Endodermal cell (in vitro differentiated cells): ENCODE results near the gene TTC23L. TPM values are rescaled to one million over a fixed set of nuclear protein-coding genes. Genes with fewer than 3 reads are reported as not detected.

Experiments
- DNase-seq: peaks from one replicate; pipeline ENCODE4 v3.0.0-alpha.2; 2017
- H3K27ac ChIP-seq: 2 replicates; pipeline ENCODE4 v1.5.1; 2013; ENCODE audit warnings: mild to moderate bottlenecking, low read depth, low read length, moderate library complexity
- H3K27me3 ChIP-seq: 2 replicates; pipeline ENCODE4 v1.6.1; 2013; ENCODE audit warnings: mild to moderate bottlenecking, low read length, moderate library complexity; ENCODE audit not compliant: insufficient read depth, control insufficient read depth, poor library complexity, severe bottlenecking
- H3K36me3 ChIP-seq: 2 replicates; pipeline ENCODE4 v1.7.0; 2013; ENCODE audit warnings: mild to moderate bottlenecking, low read length, moderate library complexity; ENCODE audit not compliant: control insufficient read depth, insufficient read depth
- H3K4me1 ChIP-seq: one replicate; pipeline ENCODE4 v1.7.0; 2013; ENCODE audit warnings: low read length; ENCODE audit not compliant: control insufficient read depth, insufficient read depth
- H3K4me3 ChIP-seq: 2 replicates; pipeline ENCODE4 v1.5.1; 2013; ENCODE audit warnings: mild to moderate bottlenecking, low read length, moderate library complexity
- H3K9ac ChIP-seq: 2 replicates; pipeline ENCODE4 v1.6.1; 2013; ENCODE audit warnings: mild to moderate bottlenecking, low read length, moderate library complexity; ENCODE audit not compliant: poor library complexity, severe bottlenecking; ENCODE audit errors: extremely low read depth
- H3K9me3 ChIP-seq: 2 replicates; pipeline ENCODE4 v1.6.1; 2013; ENCODE audit warnings: mild to moderate bottlenecking, low read length, moderate library complexity; ENCODE audit not compliant: control insufficient read depth
- H3K27ac Mint-ChIP-seq: 2 replicates; pipeline ENCODE4 v1.8.0; 2020; ENCODE audit warnings: mixed read lengths
- H3K27me3 Mint-ChIP-seq: 2 replicates; pipeline ENCODE4 v1.8.0; 2021; ENCODE audit warnings: mild to moderate bottlenecking, mixed read lengths; ENCODE audit not compliant: insufficient read depth
- H3K36me3 Mint-ChIP-seq: 2 replicates; pipeline ENCODE4 v1.8.0; 2020; ENCODE audit warnings: low read depth, mixed read lengths
- H3K4me1 Mint-ChIP-seq: 2 replicates; pipeline ENCODE4 v1.8.0; 2020; ENCODE audit warnings: mixed read lengths
- H3K4me3 Mint-ChIP-seq: 2 replicates; pipeline ENCODE4 v1.8.0; 2020; ENCODE audit warnings: mild to moderate bottlenecking, moderate library complexity, mixed read lengths
- H3K9me3 Mint-ChIP-seq: 2 replicates; pipeline ENCODE4 v1.8.0; 2020; ENCODE audit warnings: mild to moderate bottlenecking, mixed read lengths
- WGBS, 2 experiments: methylation state at CpG; one replicate each; pipeline versions ENCODE4 v1.1.5 to v1.1.7; 2013; ENCODE audit warnings: missing lambda C conversion rate in 2 of 2, mixed read lengths in 1 of 2; ENCODE audit not compliant: insufficient coverage in 1 of 2, insufficient read length in 1 of 2; 5-methylcytosine and 5-hydroxymethylcytosine counted together
- total RNA-seq, 2 donors: library from RNA; stranded (reverse); fragmentation: NEBNext Ultra II Directional in 1 of 2; extraction: Animal tissue kit (Norgen Biotek cat#: 25700) in 1 of 2; gene quantifications; 2 replicates in 1 of 2; 3 replicates in 1 of 2; pipeline ENCODE4 v1.2.1, GENCODE V29; 2021
- TF ChIP-seq, protein P1 (sequence below): fragments of 200-600 bp; sonication (generic); conservative IDR thresholded peaks from 2 replicates; pipeline ENCODE4 v1.5.0; 2021; ENCODE audit warnings: antibody characterized with exemption, mild to moderate bottlenecking

The TTC23L gene
- total RNA-seq, 2 donors from 2014 or later: 0.95 to 3.0 TPM

DNA sequence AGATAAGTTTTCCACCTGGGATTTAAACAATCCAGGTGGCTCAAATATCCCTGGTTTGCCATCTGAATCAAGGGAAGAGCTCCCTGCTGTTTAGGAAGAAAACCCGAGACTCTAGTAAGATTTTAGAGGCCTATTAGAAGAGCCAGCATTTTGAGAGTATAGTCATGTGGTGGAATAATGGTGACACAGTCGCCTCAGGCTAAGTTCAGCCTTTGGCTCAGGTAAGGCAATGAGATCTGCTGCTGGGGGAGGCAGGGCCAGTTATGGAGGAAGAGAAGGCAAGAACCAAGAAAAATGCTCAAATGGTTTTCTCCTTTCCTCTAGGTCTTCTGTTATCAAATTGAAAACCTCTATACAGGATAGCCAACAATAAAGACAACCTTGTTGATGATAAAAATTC is 60.1 kb downstream of the TTC23L start:
- TF ChIP-seq, protein P1, sequence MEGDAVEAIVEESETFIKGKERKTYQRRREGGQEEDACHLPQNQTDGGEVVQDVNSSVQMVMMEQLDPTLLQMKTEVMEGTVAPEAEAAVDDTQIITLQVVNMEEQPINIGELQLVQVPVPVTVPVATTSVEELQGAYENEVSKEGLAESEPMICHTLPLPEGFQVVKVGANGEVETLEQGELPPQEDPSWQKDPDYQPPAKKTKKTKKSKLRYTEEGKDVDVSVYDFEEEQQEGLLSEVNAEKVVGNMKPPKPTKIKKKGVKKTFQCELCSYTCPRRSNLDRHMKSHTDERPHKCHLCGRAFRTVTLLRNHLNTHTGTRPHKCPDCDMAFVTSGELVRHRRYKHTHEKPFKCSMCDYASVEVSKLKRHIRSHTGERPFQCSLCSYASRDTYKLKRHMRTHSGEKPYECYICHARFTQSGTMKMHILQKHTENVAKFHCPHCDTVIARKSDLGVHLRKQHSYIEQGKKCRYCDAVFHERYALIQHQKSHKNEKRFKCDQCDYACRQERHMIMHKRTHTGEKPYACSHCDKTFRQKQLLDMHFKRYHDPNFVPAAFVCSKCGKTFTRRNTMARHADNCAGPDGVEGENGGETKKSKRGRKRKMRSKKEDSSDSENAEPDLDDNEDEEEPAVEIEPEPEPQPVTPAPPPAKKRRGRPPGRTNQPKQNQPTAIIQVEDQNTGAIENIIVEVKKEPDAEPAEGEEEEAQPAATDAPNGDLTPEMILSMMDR: no peak
- Histone ChIP-seq H3K27ac (no peak overlapping the region), H3K4me1 (peaks cover 7% of the 10 kb centered on the region), H3K4me3 (no peak overlapping the region), H3K36me3 (peaks cover 3% of the 10 kb centered on the region), H3K9ac (no peak overlapping the region), H3K27me3 (no peaks in the 10 kb centered on the region), H3K9me3 (no peaks in the 10 kb centered on the region)
- peaks cover 7% of the 10 kb centered on the region for H3K36me3 Mint-ChIP-seq
- DNase-seq: no peak
- 78 to 100% methylated on average over 2 of the region's 2 CpGs for WGBS, 2 experiments
- H3K27ac Mint-ChIP-seq: no peak overlapping the region
- H3K4me1 Mint-ChIP-seq: peaks cover 15% of the 10 kb centered on the region
- no peak overlapping the region for H3K4me3 Mint-ChIP-seq
- H3K27me3 Mint-ChIP-seq: no peaks in the 10 kb centered on the region
- no peaks in the 10 kb centered on the region for H3K9me3 Mint-ChIP-seq

DNA sequence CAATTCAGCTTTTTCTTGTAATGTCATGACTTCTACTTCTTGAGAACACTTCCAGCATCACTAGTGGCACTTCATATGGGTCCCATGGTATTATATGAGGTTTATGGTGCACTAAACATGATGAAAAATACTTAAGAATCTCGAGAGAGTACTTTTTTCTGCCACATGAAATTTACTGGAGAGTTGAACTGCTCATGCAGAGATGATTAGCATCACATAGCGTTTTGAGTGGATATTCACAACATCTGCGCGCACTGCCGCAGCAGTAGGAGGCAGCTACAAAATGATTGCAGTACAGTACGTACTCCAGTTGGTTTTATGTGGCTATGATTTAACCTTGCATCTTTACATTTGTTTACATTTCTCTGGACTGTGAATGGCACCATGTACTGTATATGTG is 61.7 kb downstream of the TTC23L start:
- Histone ChIP-seq H3K9me3 (no peaks in the 10 kb centered on the region), H3K27me3 (no peaks in the 10 kb centered on the region), H3K36me3 (peaks cover 13% of the 10 kb centered on the region), H3K27ac (no peak overlapping the region), H3K4me1 (peaks cover 4% of the 10 kb centered on the region), H3K4me3 (no peak overlapping the region), H3K9ac (no peak overlapping the region)
- Mint-ChIP-seq H3K9me3 (no peaks in the 10 kb centered on the region), H3K4me1 (peaks cover 11% of the 10 kb centered on the region), H3K27me3 (no peaks in the 10 kb centered on the region), H3K4me3 (no peak overlapping the region), H3K36me3 (peaks cover 14% of the 10 kb centered on the region), H3K27ac (no peak overlapping the region)
- TF ChIP-seq, protein P1: no peak
- no peak for DNase-seq
- 91 to 92% methylated on average over 6 of the region's 6 CpGs for WGBS, 2 experiments

DNA sequence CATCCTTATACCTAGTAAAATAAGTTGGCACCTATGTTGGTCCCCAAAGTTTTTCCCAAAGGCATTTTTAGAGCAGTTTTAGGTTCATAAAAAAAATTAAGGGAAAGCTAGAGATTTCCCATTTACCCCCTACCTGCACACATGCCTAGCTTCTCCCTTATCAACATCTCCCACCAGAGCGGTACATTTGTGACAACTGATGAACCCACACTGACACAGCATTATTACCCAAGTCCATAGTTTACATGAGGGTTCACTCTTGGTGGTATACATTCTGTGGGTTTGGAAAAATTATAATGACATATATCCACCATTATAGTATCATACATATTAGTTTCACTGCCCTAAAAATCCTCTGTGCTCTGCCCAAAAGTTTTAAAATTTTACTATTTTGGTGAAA is 64.3 kb downstream of the TTC23L start:
- Histone ChIP-seq H3K36me3 (peaks cover 27% of the 10 kb centered on the region), H3K4me3 (no peak overlapping the region), H3K9me3 (no peaks in the 10 kb centered on the region), H3K27me3 (no peaks in the 10 kb centered on the region), H3K9ac (no peak overlapping the region), H3K4me1 (no peaks in the 10 kb centered on the region), H3K27ac (no peak overlapping the region)
- Mint-ChIP-seq H3K4me3 (no peak overlapping the region), H3K9me3 (no peaks in the 10 kb centered on the region), H3K27me3 (no peaks in the 10 kb centered on the region), H3K4me1 (no peaks in the 10 kb centered on the region), H3K36me3 (peaks cover 20% of the 10 kb centered on the region), H3K27ac (no peak overlapping the region)
- WGBS, 2 experiments: 95% methylated on average over 1 of the region's 1 CpG; no CpG with 5 or more reads in 1 of the 2 experiments
- DNase-seq: no peak
- TF ChIP-seq, protein P1: no peak
